Osteocyte (in vitro differentiated cells): ENCODE data around the gene C4orf54. TPM values are rescaled to one million over a fixed set of nuclear protein-coding genes. Genes with fewer than 3 reads are reported as not detected.

ENCODE experiments used
- DNase-seq: peaks from one replicate; pipeline ENCODE4 v3.0.0; 2021; ENCODE audit warnings: mixed read lengths; ENCODE audit not compliant: unreplicated experiment; ENCODE audit errors: extremely low spot score
- H3K27ac Mint-ChIP-seq: one replicate; pipeline ENCODE4 v1.8.0; 2021; ENCODE audit warnings: mild to moderate bottlenecking, mixed read lengths; ENCODE audit not compliant: unreplicated experiment
- H3K27me3 Mint-ChIP-seq: one replicate; pipeline ENCODE4 v1.8.0; 2021; ENCODE audit warnings: mixed read lengths; ENCODE audit not compliant: unreplicated experiment
- H3K36me3 Mint-ChIP-seq: one replicate; pipeline ENCODE4 v1.8.0; 2021; ENCODE audit warnings: mixed read lengths; ENCODE audit not compliant: unreplicated experiment
- H3K4me1 Mint-ChIP-seq: one replicate; pipeline ENCODE4 v1.8.0; 2021; ENCODE audit warnings: mixed read lengths; ENCODE audit not compliant: unreplicated experiment
- H3K4me3 Mint-ChIP-seq: one replicate; pipeline ENCODE4 v1.8.0; 2021; ENCODE audit warnings: mild to moderate bottlenecking, moderate library complexity, mixed read lengths; ENCODE audit not compliant: unreplicated experiment
- H3K9me3 Mint-ChIP-seq: one replicate; pipeline ENCODE4 v1.8.0; 2021; ENCODE audit warnings: mixed read lengths; ENCODE audit not compliant: unreplicated experiment
- total RNA-seq: library from RNA; stranded (reverse); gene quantifications from 2 replicates; pipeline ENCODE4 v1.2.1, GENCODE V29; 2021
- TF ChIP-seq, protein P1 (sequence below): fragments of 200-600 bp; sonication (generic); IDR thresholded peaks from 2 replicates; pipeline ENCODE4 v1.5.0; 2021; ENCODE audit warnings: antibody characterized with exemption, mild to moderate bottlenecking, moderate library complexity

The C4orf54 gene
- total RNA-seq, 1 donor from 2014 or later = not detected

GRCh38 chr4:99665983-99666382 lies 8.4 kb upstream of the C4orf54 start:
- no peak for DNase-seq
- peaks cover 3% of the 10 kb centered on the region for H3K9me3 Mint-ChIP-seq
- H3K4me3 Mint-ChIP-seq = no peak overlapping the region
- H3K36me3 Mint-ChIP-seq = no peaks in the 10 kb centered on the region
- H3K4me1 Mint-ChIP-seq = no peaks in the 10 kb centered on the region
- TF ChIP-seq, protein P1, sequence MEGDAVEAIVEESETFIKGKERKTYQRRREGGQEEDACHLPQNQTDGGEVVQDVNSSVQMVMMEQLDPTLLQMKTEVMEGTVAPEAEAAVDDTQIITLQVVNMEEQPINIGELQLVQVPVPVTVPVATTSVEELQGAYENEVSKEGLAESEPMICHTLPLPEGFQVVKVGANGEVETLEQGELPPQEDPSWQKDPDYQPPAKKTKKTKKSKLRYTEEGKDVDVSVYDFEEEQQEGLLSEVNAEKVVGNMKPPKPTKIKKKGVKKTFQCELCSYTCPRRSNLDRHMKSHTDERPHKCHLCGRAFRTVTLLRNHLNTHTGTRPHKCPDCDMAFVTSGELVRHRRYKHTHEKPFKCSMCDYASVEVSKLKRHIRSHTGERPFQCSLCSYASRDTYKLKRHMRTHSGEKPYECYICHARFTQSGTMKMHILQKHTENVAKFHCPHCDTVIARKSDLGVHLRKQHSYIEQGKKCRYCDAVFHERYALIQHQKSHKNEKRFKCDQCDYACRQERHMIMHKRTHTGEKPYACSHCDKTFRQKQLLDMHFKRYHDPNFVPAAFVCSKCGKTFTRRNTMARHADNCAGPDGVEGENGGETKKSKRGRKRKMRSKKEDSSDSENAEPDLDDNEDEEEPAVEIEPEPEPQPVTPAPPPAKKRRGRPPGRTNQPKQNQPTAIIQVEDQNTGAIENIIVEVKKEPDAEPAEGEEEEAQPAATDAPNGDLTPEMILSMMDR = no peak
- no peak overlapping the region for H3K27ac Mint-ChIP-seq
- no peaks in the 10 kb centered on the region for H3K27me3 Mint-ChIP-seq

DNA sequence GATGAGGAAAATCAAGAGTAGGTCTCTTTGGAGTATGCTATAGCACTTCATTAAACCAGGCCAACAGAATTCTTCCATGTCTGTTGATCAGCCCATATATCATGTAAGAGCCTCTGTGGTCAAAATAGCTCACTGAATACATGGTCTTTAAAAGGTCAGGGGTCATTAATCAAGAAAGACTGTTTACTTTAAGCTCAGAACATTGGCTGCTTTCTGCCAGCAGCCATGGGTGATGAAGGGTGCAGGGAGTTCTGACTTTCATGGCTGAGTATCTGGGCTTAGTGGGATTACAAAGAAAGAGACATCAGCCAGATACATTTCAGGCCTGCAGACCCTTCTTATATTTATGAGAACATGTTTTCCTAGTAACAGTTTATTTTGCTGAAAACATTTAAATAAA lies 7.1 kb upstream of the C4orf54 start:
- TF ChIP-seq, protein P1 = no peak
- H3K27me3 Mint-ChIP-seq = no peaks in the 10 kb centered on the region
- H3K9me3 Mint-ChIP-seq = no peaks in the 10 kb centered on the region
- H3K27ac Mint-ChIP-seq = no peak overlapping the region
- H3K4me1 Mint-ChIP-seq = no peaks in the 10 kb centered on the region
- H3K36me3 Mint-ChIP-seq = no peaks in the 10 kb centered on the region
- DNase-seq = no peak
- no peak overlapping the region for H3K4me3 Mint-ChIP-seq

DNA sequence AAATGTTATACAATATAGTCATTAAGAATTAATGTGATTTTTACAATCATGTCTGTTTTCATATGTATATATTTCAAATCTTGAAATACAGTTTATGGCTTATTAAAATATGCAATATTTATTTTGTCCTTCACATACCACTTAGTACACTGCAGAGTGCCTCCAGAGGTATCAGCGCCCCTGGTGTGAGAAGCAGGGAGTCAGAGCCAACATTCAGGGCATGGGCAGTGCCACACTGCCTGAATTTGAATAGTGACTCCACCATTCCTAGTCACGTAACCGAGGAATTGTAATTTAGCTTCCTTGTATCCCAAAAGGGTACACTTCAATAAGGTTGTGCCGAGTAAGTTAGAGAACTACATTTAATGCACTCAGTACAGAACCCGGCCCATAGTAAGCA lies 4.3 kb upstream of the C4orf54 start:
- Mint-ChIP-seq H3K9me3 (no peaks in the 10 kb centered on the region), H3K4me1 (no peaks in the 10 kb centered on the region), H3K36me3 (no peaks in the 10 kb centered on the region), H3K4me3 (no peak overlapping the region), H3K27me3 (peaks cover 3% of the 10 kb centered on the region), H3K27ac (no peak overlapping the region)
- no peak for DNase-seq
- TF ChIP-seq, protein P1 = no peak

GRCh38 chr4:99658666-99659065 lies 1.0 kb upstream of the C4orf54 start:
- H3K4me3 Mint-ChIP-seq = no peak overlapping the region
- H3K27ac Mint-ChIP-seq = no peak overlapping the region
- no peaks in the 10 kb centered on the region for H3K9me3 Mint-ChIP-seq
- TF ChIP-seq, protein P1 = no peak
- DNase-seq = no peak
- peaks cover 9% of the 10 kb centered on the region for H3K4me1 Mint-ChIP-seq
- H3K36me3 Mint-ChIP-seq = no peaks in the 10 kb centered on the region
- H3K27me3 Mint-ChIP-seq = peaks cover 3% of the 10 kb centered on the region

GRCh38 chr4:99655308-99656081 lies 2.1 kb downstream of the C4orf54 start:
- TF ChIP-seq, protein P1 = no peak
- DNase-seq = no peak
- Mint-ChIP-seq H3K36me3 (no peaks in the 10 kb centered on the region), H3K4me1 (peaks cover 9% of the 10 kb centered on the region), H3K9me3 (peaks cover 7% of the 10 kb centered on the region), H3K27ac (no peak overlapping the region), H3K27me3 (peaks cover 3% of the 10 kb centered on the region), H3K4me3 (no peak overlapping the region)
